Measurements from ENCODE around the gene LCTL. TPM values are rescaled to one million over a fixed set of nuclear protein-coding genes. Genes with fewer than 3 reads are reported as not detected.
"Not testable (repeated sequence)": the region's sequence is repeated elsewhere in the genome, so short reads cannot be mapped to it uniquely, and the experiment has no call there.

The LCTL gene
- total and polyA plus RNA-seq, 2 donors (not counting 1 experiment from before 2014, with no cell fraction given), result 0.66 to 0.96 TPM

- H3K9me3 ChIP-seq (ENCODE audit: control insufficient read depth, insufficient read depth, low read depth, low read length), result no peaks in the 10 kb centered on the region
- peaks cover 18% of the 10 kb centered on the region for H3K36me3 ChIP-seq (ENCODE audit: control insufficient read depth, insufficient read depth, low read length)
- H4K20me1 ChIP-seq (ENCODE audit: control insufficient read depth, extremely low read depth, insufficient read depth, low read length), result no peaks in the 10 kb centered on the region
- no peak for TF ChIP-seq CTCF (conservative IDR thresholded peaks at IDR 0.05 in 1 of 2, IDR thresholded peaks at IDR 0.05 in 1 of 2; ENCODE audit: low read depth in 1 of 2, low read length in 2 of 2)
- TF ChIP-seq EZH2 (IDR thresholded peaks at IDR 0.05; ENCODE audit: low read length, missing control alignments), result no peak
- H2AFZ ChIP-seq (ENCODE audit: low read length), result no peak overlapping the region
- no peak overlapping the region for H3K9ac ChIP-seq (ENCODE audit: insufficient read depth, low read length)
- no peak for DNase-seq (ENCODE audit: low read depth in 2 of 2)
- peak overlapping the region; percentile 40 for H3K27ac ChIP-seq (ENCODE audit: insufficient read depth, low read length)
- H3K27me3 ChIP-seq (ENCODE audit: control insufficient read depth, insufficient read depth, low read length), result no peaks in the 10 kb centered on the region
- peak overlapping the region; percentile 81 for H3K4me2 ChIP-seq (ENCODE audit: extremely low read depth, insufficient read depth, low read length)
- H3K79me2 ChIP-seq (ENCODE audit: control insufficient read depth, insufficient read depth, low read length), result peaks cover 66% of the 10 kb centered on the region
- no peaks in the 10 kb centered on the region for H3K4me1 ChIP-seq (ENCODE audit: control insufficient read depth, extremely low read depth, insufficient read depth, low read length)
- peak overlapping the region; percentile 63 to 98 (median 77) for H3K4me3 ChIP-seq (replicated peaks in 1 of 4; ENCODE audit: control extremely low read depth in 1 of 4, insufficient read depth in 1 of 4, low read depth in 3 of 4, low read length in 4 of 4)
Measured at GRCh38 chr15:66502491-66502890, 63.3 kb downstream of the LCTL start.

- not testable (repeated sequence) for H3K27ac ChIP-seq (ENCODE audit: insufficient read depth, low read length); H3K4me3 ChIP-seq (replicated peaks in 1 of 4; ENCODE audit: control extremely low read depth in 1 of 4, insufficient read depth in 1 of 4, low read depth in 3 of 4, low read length in 4 of 4); H3K27me3 ChIP-seq (ENCODE audit: control insufficient read depth, insufficient read depth, low read length); DNase-seq (ENCODE audit: low read depth in 2 of 2); H3K9ac ChIP-seq (ENCODE audit: insufficient read depth, low read length); H2AFZ ChIP-seq (ENCODE audit: low read length); H4K20me1 ChIP-seq (ENCODE audit: control insufficient read depth, extremely low read depth, insufficient read depth, low read length); H3K4me1 ChIP-seq (ENCODE audit: control insufficient read depth, extremely low read depth, insufficient read depth, low read length); H3K9me3 ChIP-seq (ENCODE audit: control insufficient read depth, insufficient read depth, low read depth, low read length); H3K4me2 ChIP-seq (ENCODE audit: extremely low read depth, insufficient read depth, low read length)
- Histone ChIP-seq H3K79me2 (ENCODE audit: control insufficient read depth, insufficient read depth, low read length) (peaks cover 55% of the 10 kb centered on the region), H3K36me3 (ENCODE audit: control insufficient read depth, insufficient read depth, low read length) (peaks cover 18% of the 10 kb centered on the region)
Measured at GRCh38 chr15:66500346-66500745, 65.5 kb downstream of the LCTL start.

GRCh38 chr15:66498501-66499386 is 67.1 kb downstream of the LCTL start:
- H3K9ac ChIP-seq (ENCODE audit: insufficient read depth, low read length), result no peak overlapping the region

More at GRCh38 chr15:66498501-66499386, 67.1 kb downstream of the LCTL start:
- no peak overlapping the region for H3K4me2 ChIP-seq (ENCODE audit: extremely low read depth, insufficient read depth, low read length)
- H3K4me3 ChIP-seq (replicated peaks in 1 of 4; ENCODE audit: control extremely low read depth in 1 of 4, insufficient read depth in 1 of 4, low read depth in 3 of 4, low read length in 4 of 4), result no peak overlapping the region
- peaks cover 44% of the 10 kb centered on the region for H3K79me2 ChIP-seq (ENCODE audit: control insufficient read depth, insufficient read depth, low read length)
- no peaks in the 10 kb centered on the region for H3K27me3 ChIP-seq (ENCODE audit: control insufficient read depth, insufficient read depth, low read length)
- peak overlapping the region; percentile 11 for H3K27ac ChIP-seq (ENCODE audit: insufficient read depth, low read length)
- no peaks in the 10 kb centered on the region for H4K20me1 ChIP-seq (ENCODE audit: control insufficient read depth, extremely low read depth, insufficient read depth, low read length)
- H3K36me3 ChIP-seq (ENCODE audit: control insufficient read depth, insufficient read depth, low read length), result peaks cover 19% of the 10 kb centered on the region
- peak; percentile 24 to 35 for TF ChIP-seq CTCF (conservative IDR thresholded peaks at IDR 0.05 in 1 of 2, IDR thresholded peaks at IDR 0.05 in 1 of 2; ENCODE audit: low read depth in 1 of 2, low read length in 2 of 2)
- TF ChIP-seq EZH2 (IDR thresholded peaks at IDR 0.05; ENCODE audit: low read length, missing control alignments), result no peak
- no peak overlapping the region for H2AFZ ChIP-seq (ENCODE audit: low read length)
- H3K4me1 ChIP-seq (ENCODE audit: control insufficient read depth, extremely low read depth, insufficient read depth, low read length), result peaks cover 2% of the 10 kb centered on the region
- DNase-seq (ENCODE audit: low read depth in 2 of 2), result peak; percentile 21 to 70
- no peaks in the 10 kb centered on the region for H3K9me3 ChIP-seq (ENCODE audit: control insufficient read depth, insufficient read depth, low read depth, low read length)

Other genes starting within 250 kb of the LCTL start
- gene TIPIN, start 209.3 kb downstream of the LCTL start, total RNA-seq, result 14.5 and 16.7 TPM in 2 replicates
- 12.6 and 17.8 TPM in 2 replicates for gene TIPIN, start 209.3 kb downstream of the LCTL start, polyA plus RNA-seq
- 26.2 and 32.9 TPM in 2 replicates for gene MAP2K1, start 179.1 kb downstream of the LCTL start, total RNA-seq
- gene MAP2K1, start 179.1 kb downstream of the LCTL start, polyA plus RNA-seq, result 37.5 and 40.0 TPM in 2 replicates
- 28.6 and 36.5 TPM in 2 replicates for gene SNAPC5, start 68.2 kb downstream of the LCTL start, total RNA-seq
- gene SNAPC5, start 68.2 kb downstream of the LCTL start, polyA plus RNA-seq, result 40.3 and 48.2 TPM in 2 replicates
- gene RPL4, start 61.1 kb downstream of the LCTL start, total RNA-seq, result 1,689 and 2,458 TPM in 2 replicates
- gene RPL4, start 61.1 kb downstream of the LCTL start, polyA plus RNA-seq, result 3,360 and 3,456 TPM in 2 replicates
- gene ZWILCH, start 60.7 kb downstream of the LCTL start, total RNA-seq, result 11.6 and 14.5 TPM in 2 replicates
- gene ZWILCH, start 60.7 kb downstream of the LCTL start, polyA plus RNA-seq, result 25.4 and 27.2 TPM in 2 replicates
- gene SMAD6, start 136.2 kb upstream of the LCTL start, total RNA-seq, result 8.7 and 8.9 TPM in 2 replicates
- gene SMAD6, start 136.2 kb upstream of the LCTL start, polyA plus RNA-seq, result 1.2 and 2.1 TPM in 2 replicates

All from fibroblast of lung (primary cell).